AG09309 (cell line): ENCODE measurements around the gene KIF2A.

Experiments
- DNase-seq: peaks from one replicate; pipeline ENCODE4 v3.0.0-alpha.2; 2010; ENCODE audit warnings: low read depth
- H3K4me3 ChIP-seq: 2 replicates; pipeline ENCODE4 v1.5.1; 2011; ENCODE audit warnings: mild to moderate bottlenecking, low read depth, low read length, moderate library complexity; ENCODE audit not compliant: control insufficient read depth
- TF ChIP-seq, protein P1 (sequence below): IDR thresholded peaks from 2 replicates; pipeline ENCODE4 v1.5.1; 2011; ENCODE audit warnings: mild to moderate bottlenecking, low read depth, low read length, inconsistent platforms; ENCODE audit not compliant: insufficient read depth, control insufficient read depth; ENCODE audit errors: missing control alignments

KIF2A gene

DNA sequence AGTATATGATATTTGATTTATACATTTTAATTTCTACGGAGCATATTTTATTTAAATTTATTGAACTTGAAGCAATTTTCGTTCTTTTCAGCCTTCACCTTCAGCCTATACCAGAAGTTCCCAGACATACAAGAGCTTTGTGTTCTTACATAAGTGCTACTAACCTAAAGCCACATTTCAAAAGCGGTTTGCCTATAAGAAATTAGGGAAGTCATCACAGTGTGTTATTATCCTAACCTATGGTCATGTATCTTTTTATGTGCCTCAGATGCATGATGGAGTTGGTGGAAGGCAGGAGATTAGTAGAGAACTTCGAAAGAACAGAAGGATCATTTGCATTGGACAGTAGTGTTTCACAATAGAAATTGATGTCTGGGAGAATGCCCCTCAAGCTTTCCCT lies 3.1 kb downstream of the KIF2A start:
- TF ChIP-seq, protein P1, sequence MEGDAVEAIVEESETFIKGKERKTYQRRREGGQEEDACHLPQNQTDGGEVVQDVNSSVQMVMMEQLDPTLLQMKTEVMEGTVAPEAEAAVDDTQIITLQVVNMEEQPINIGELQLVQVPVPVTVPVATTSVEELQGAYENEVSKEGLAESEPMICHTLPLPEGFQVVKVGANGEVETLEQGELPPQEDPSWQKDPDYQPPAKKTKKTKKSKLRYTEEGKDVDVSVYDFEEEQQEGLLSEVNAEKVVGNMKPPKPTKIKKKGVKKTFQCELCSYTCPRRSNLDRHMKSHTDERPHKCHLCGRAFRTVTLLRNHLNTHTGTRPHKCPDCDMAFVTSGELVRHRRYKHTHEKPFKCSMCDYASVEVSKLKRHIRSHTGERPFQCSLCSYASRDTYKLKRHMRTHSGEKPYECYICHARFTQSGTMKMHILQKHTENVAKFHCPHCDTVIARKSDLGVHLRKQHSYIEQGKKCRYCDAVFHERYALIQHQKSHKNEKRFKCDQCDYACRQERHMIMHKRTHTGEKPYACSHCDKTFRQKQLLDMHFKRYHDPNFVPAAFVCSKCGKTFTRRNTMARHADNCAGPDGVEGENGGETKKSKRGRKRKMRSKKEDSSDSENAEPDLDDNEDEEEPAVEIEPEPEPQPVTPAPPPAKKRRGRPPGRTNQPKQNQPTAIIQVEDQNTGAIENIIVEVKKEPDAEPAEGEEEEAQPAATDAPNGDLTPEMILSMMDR: no peak
- DNase-seq: no peak
- no peak overlapping the region for H3K4me3 ChIP-seq

DNA sequence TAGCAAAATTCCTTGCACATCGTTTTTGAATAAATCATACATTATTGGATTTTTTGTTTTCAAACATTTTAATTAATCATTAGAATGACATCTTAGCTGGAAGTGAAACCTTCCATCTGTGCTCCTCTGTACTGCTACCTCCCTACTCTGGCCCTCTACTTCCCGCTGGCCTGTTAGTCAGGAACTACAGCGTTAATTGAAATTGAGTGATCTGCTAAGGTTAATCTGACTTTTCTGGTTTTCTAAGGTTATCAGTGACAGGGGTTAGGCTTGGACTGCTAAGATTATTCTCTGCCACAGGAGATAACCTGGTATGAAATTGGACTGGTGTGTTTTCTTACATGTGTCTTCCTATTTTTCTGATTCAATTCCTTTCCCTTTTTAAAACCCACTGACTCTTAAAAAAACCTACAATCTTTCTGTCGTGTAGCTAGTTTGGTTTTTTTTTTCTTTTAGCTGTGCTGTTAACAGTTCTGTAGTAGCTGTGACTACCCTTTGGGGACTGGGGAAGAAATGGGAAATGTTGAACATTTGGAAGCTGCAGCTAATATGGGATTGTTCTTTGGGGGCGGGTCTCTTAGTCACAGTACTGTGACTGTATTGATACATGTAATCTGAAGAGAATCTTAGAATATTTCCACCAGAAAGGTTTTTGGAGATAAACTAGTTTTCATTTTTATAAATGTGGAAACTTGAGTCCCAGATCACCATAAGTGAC lies 4.6 kb downstream of the KIF2A start:
- no peak overlapping the region for H3K4me3 ChIP-seq
- no peak for DNase-seq
- TF ChIP-seq, protein P1: no peak

DNA sequence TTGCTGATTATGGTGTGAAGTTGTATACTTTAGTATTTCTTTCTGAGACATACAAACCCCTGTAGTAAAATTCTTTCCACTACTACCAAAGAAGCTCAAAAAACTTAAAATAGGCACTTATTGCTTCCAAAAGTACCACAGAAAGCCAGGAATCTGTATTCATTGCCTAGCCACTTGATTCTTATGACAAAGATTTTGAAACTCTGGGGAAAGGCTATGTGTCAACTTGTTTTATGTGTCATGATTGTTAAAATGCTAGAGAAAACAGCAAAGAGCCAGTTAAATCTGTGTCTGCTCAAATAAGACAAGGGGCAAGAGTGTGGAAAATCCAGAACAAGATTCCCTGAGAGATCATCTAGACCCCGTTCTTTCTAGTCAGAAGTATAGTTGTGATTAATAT lies 6.0 kb downstream of the KIF2A start:
- no peak overlapping the region for H3K4me3 ChIP-seq
- TF ChIP-seq, protein P1: no peak
- no peak for DNase-seq

DNA sequence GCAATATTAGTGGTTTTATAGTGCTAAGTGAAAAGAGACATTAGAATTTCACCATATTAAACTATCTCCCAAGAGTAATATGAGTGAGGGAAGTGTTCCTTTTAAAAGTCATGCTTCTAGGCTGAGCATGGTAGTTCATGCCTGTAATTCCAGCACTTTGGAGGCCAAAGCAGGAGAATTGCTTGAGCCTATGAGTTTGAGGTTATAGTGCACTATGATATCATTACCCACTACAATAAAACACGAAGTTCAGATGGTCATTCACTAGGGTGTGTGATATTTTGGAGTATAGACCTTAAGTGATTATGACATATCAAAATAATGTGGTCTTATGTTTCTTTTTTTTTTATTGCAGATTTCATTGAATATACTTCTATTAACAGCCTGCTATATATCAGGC lies 6.7 kb downstream of the KIF2A start:
- TF ChIP-seq, protein P1: no peak
- no peak for DNase-seq
- no peak overlapping the region for H3K4me3 ChIP-seq

DNA sequence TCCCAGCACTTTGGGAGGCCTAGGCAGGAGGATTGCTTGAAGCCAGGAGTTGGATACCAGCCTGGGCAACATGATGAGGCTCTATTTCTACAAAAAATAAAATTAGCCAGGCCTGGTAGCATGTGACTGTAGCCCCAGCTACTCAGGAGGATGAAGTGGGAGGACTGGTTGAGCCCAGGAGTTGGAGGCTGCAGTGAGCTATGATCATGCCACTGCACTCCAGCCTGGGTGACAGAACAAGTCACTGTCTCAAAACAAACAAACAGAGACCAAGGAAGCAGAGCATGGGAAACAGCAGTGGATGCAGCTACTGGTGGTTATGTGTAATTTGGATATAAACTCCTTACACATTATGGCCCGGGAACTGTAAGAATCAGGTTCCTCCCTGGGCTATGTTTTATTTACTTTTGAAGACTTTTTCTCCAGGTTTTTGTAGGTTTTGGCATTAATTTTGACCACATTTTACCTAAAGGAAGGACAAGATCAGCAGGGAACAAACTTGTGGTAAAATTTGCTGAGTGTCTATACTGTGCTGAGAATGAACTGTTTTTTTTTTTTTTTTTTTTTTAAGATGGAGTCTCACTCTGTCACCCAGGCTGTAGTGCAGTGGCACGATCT lies 8.3 kb downstream of the KIF2A start:
- no peak for DNase-seq
- TF ChIP-seq, protein P1: no peak
- no peak overlapping the region for H3K4me3 ChIP-seq

DNA sequence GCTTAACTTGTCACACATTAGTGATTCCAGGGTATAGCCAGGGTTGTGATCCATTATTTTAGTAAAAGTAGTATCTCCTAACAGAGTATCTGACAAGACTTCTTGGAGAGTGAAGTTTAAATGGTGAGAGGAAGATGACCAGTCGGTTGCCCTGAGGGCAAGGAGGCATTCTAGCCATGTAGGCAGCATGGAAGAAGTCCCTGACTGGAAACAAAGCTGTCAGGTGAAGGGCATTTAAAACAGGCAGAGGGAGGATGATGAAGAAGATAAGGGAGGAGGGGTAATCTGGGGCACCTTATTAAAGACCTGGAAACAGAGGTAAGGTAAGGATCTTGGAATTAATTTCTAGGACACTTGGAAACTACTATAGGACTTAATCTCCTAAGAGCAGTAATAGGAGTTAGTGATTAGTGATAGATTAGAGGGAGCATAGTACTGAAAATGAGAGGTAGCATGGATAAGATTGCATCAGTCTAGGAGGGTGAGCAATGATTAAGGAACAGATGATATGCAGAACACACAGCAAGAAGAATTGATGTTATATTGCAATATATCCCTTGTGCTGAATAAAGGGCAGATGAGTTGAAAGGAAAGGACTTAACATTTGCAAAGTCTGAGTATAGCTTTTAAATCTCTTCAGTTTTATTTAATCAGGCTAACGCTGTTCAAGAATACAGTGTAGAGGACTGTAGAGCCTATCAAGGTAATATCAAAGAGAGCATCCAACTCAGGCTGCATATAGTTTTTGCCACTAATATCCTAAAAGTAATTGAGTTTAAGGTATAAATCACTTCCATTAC lies 9.6 kb downstream of the KIF2A start:
- TF ChIP-seq, protein P1: no peak
- no peak overlapping the region for H3K4me3 ChIP-seq
- DNase-seq: no peak
